HepG2 (cell line): ENCODE data around the gene TMEM31. TPM values are rescaled to one million over a fixed set of nuclear protein-coding genes. Genes with fewer than 3 reads are reported as not detected.
A peak's percentile ranks its signal among the peaks of the same experiment; 100 is the strongest.

Source experiments
- CHD4 ChIP-seq: fragments of 200-600 bp; sonication (generic); IDR thresholded peaks from 2 replicates; pipeline ENCODE4 v1.7.0; 2017; ENCODE audit warnings: mild to moderate bottlenecking, low read length, borderline replicate concordance
- IRF2 ChIP-seq: IDR thresholded peaks from 2 replicates; pipeline ENCODE4 v1.6.1; 2018; ENCODE audit warnings: missing genetic modification reagents, missing compliant biosample characterization
- NCOA5 ChIP-seq: sonication (generic); formaldehyde crosslinking; IDR thresholded peaks from 2 replicates; pipeline ENCODE4 v1.4.0; 2020; ENCODE audit warnings: missing genetic modification reagents
- NFYC ChIP-seq: IDR thresholded peaks from 2 replicates; pipeline ENCODE4 v1.6.1; 2016; ENCODE audit warnings: missing genetic modification reagents, missing compliant biosample characterization
- RXRB ChIP-seq: IDR thresholded peaks from 2 replicates; pipeline ENCODE4 v1.6.1; 2016; ENCODE audit warnings: borderline replicate concordance, missing genetic modification reagents, missing compliant biosample characterization
- SP2 ChIP-seq: sonication (generic); formaldehyde crosslinking; IDR thresholded peaks from 2 replicates; pipeline ENCODE4 v1.5.1; 2020; ENCODE audit warnings: mild to moderate bottlenecking, missing genetic modification reagents
- SYNCRIP ChIP-seq: fragments of 200-400 bp; formaldehyde crosslinking; IDR thresholded peaks from 2 replicates; pipeline ENCODE4 v1.6.1; 2018; ENCODE audit warnings: mild to moderate bottlenecking, low read depth, low read length; ENCODE audit not compliant: insufficient read depth
- TBX3 ChIP-seq: fragments of 450-650 bp; IDR thresholded peaks from 2 replicates; pipeline ENCODE4 v1.6.1; 2017; ENCODE audit warnings: antibody characterized with exemption, mild to moderate bottlenecking, inconsistent platforms, borderline replicate concordance
- ZFP62 ChIP-seq: sonication (generic); formaldehyde crosslinking; IDR thresholded peaks from 2 replicates; pipeline ENCODE4 v1.4.0; 2020; ENCODE audit warnings: missing genetic modification reagents
- ZFP90 ChIP-seq: sonication (generic); formaldehyde crosslinking; IDR thresholded peaks from 2 replicates; pipeline ENCODE4 v1.8.0; 2022; ENCODE audit warnings: missing genetic modification reagents, mild to moderate bottlenecking, inconsistent platforms, borderline replicate concordance
- ZNF333 ChIP-seq: sonication (generic); formaldehyde crosslinking; IDR thresholded peaks from 2 replicates; pipeline ENCODE4 v1.4.0; 2020; ENCODE audit warnings: mild to moderate bottlenecking, missing genetic modification reagents, borderline replicate concordance
- ZNF746 ChIP-seq: sonication (generic); formaldehyde crosslinking; IDR thresholded peaks from 2 replicates; pipeline ENCODE4 v1.8.0; 2022; ENCODE audit warnings: mild to moderate bottlenecking, missing genetic modification reagents
- polyA plus RNA-seq, 8 experiments: library from polyadenylated mRNA; depleted of rRNA in 3 of 8; stranded (reverse) in 7 of 8; unstranded in 1 of 8; fragments of >200 nt; fragmentation: Illumina TruSeq in 4 of 8; extraction: Trizol in 4 of 8; gene quantifications; 2 replicates each; pipeline versions ENCODE4 v1.2.1 to v1.2.3, GENCODE V29; 2011 to 2016; ENCODE audit warnings: low read depth in 4 of 8, missing spikeins in 1 of 8, mixed read lengths in 1 of 8; ENCODE audit not compliant: insufficient read depth in 1 of 8
- total RNA-seq, 5 experiments: library from RNA; depleted of rRNA; stranded (reverse); fragments of >200 nt; fragmentation: Illumina TruSeq; extraction: Trizol; gene quantifications; 2 replicates each; pipeline ENCODE4 v1.2.3, GENCODE V29; 2016; ENCODE audit warnings: low read depth in 1 of 5
- TF ChIP-seq, protein P1 (sequence below): sonication (generic); formaldehyde crosslinking; IDR thresholded peaks from 2 replicates; pipeline ENCODE4 v1.4.0; 2020; ENCODE audit warnings: missing genetic modification reagents, borderline replicate concordance
- TF ChIP-seq, protein P2 (sequence below): sonication (generic); formaldehyde crosslinking; IDR thresholded peaks from 2 replicates; pipeline ENCODE4 v1.4.0; 2020; ENCODE audit warnings: missing genetic modification reagents
- TF ChIP-seq, protein P3 (sequence below): sonication (generic); formaldehyde crosslinking; IDR thresholded peaks from 2 replicates; pipeline ENCODE4 v1.4.0; 2020; ENCODE audit warnings: missing genetic modification reagents
- TF ChIP-seq, protein P4 (sequence below): sonication (generic); formaldehyde crosslinking; conservative IDR thresholded peaks from 2 replicates; pipeline ENCODE4 v1.8.0; 2022; ENCODE audit warnings: mild to moderate bottlenecking, moderate library complexity, missing genetic modification reagents

The TMEM31 gene
- total and polyA plus RNA-seq, 2 of the 13 experiments (the other 11 are each of a cell fraction or from before 2014, with no cell fraction given), result 0.16 TPM; not detected in 1

DNA sequence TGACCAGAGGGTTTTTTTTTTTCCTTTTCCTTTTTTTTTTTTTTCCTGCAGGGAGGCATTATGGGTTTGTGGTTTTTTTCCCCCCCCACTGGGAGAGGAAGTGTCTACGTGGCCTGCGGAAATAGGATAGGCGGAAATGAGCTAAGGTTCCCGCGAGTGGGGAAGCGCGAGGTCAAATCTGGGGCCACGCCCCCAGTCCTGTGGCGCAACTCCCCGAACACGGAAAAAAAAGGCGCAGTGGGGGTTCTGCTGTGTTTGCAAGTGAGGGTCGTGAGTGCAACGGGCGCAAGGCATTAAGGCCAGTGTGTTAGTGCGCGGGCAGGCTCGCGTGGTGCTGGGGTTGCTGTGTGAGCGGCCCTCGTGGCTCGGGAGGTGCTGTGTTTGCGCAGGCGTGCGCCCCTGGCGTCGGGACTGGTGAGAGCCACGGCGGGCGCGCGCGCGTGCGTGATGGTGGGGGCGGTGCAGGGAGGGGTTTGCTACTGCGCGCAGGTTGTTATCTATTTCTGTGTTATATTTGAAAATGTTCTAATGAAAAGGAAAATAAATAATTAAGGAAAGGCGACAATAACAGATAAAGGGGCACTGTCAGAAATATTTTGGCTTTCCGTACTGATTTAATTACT is 23.5 kb upstream of the TMEM31 start (continued):
- TF ChIP-seq, protein P1, sequence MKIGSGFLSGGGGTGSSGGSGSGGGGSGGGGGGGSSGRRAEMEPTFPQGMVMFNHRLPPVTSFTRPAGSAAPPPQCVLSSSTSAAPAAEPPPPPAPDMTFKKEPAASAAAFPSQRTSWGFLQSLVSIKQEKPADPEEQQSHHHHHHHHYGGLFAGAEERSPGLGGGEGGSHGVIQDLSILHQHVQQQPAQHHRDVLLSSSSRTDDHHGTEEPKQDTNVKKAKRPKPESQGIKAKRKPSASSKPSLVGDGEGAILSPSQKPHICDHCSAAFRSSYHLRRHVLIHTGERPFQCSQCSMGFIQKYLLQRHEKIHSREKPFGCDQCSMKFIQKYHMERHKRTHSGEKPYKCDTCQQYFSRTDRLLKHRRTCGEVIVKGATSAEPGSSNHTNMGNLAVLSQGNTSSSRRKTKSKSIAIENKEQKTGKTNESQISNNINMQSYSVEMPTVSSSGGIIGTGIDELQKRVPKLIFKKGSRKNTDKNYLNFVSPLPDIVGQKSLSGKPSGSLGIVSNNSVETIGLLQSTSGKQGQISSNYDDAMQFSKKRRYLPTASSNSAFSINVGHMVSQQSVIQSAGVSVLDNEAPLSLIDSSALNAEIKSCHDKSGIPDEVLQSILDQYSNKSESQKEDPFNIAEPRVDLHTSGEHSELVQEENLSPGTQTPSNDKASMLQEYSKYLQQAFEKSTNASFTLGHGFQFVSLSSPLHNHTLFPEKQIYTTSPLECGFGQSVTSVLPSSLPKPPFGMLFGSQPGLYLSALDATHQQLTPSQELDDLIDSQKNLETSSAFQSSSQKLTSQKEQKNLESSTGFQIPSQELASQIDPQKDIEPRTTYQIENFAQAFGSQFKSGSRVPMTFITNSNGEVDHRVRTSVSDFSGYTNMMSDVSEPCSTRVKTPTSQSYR (CRISPR knock-in tag), result peak; percentile 45; the same call in 1 of the 2 replicates
- TF ChIP-seq SP2 (no peak), ZFP90 (CRISPR knock-in tag) (no peak), IRF2 (CRISPR knock-in tag) (no peak), SYNCRIP (no peak), ZNF333 (CRISPR knock-in tag) (no peak), ZNF746 (no peak), NFYC (no peak), TBX3 (no peak), RXRB (CRISPR knock-in tag) (no peak; the same call in 1 of the 2 replicates), CHD4 (no peak), ZFP62 (no peak), NCOA5 (no peak)
- TF ChIP-seq, protein P2, sequence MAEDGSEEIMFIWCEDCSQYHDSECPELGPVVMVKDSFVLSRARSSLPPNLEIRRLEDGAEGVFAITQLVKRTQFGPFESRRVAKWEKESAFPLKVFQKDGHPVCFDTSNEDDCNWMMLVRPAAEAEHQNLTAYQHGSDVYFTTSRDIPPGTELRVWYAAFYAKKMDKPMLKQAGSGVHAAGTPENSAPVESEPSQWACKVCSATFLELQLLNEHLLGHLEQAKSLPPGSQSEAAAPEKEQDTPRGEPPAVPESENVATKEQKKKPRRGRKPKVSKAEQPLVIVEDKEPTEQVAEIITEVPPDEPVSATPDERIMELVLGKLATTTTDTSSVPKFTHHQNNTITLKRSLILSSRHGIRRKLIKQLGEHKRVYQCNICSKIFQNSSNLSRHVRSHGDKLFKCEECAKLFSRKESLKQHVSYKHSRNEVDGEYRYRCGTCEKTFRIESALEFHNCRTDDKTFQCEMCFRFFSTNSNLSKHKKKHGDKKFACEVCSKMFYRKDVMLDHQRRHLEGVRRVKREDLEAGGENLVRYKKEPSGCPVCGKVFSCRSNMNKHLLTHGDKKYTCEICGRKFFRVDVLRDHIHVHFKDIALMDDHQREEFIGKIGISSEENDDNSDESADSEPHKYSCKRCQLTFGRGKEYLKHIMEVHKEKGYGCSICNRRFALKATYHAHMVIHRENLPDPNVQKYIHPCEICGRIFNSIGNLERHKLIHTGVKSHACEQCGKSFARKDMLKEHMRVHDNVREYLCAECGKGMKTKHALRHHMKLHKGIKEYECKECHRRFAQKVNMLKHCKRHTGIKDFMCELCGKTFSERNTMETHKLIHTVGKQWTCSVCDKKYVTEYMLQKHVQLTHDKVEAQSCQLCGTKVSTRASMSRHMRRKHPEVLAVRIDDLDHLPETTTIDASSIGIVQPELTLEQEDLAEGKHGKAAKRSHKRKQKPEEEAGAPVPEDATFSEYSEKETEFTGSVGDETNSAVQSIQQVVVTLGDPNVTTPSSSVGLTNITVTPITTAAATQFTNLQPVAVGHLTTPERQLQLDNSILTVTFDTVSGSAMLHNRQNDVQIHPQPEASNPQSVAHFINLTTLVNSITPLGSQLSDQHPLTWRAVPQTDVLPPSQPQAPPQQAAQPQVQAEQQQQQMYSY (CRISPR knock-in tag), result no peak
- TF ChIP-seq, protein P3, sequence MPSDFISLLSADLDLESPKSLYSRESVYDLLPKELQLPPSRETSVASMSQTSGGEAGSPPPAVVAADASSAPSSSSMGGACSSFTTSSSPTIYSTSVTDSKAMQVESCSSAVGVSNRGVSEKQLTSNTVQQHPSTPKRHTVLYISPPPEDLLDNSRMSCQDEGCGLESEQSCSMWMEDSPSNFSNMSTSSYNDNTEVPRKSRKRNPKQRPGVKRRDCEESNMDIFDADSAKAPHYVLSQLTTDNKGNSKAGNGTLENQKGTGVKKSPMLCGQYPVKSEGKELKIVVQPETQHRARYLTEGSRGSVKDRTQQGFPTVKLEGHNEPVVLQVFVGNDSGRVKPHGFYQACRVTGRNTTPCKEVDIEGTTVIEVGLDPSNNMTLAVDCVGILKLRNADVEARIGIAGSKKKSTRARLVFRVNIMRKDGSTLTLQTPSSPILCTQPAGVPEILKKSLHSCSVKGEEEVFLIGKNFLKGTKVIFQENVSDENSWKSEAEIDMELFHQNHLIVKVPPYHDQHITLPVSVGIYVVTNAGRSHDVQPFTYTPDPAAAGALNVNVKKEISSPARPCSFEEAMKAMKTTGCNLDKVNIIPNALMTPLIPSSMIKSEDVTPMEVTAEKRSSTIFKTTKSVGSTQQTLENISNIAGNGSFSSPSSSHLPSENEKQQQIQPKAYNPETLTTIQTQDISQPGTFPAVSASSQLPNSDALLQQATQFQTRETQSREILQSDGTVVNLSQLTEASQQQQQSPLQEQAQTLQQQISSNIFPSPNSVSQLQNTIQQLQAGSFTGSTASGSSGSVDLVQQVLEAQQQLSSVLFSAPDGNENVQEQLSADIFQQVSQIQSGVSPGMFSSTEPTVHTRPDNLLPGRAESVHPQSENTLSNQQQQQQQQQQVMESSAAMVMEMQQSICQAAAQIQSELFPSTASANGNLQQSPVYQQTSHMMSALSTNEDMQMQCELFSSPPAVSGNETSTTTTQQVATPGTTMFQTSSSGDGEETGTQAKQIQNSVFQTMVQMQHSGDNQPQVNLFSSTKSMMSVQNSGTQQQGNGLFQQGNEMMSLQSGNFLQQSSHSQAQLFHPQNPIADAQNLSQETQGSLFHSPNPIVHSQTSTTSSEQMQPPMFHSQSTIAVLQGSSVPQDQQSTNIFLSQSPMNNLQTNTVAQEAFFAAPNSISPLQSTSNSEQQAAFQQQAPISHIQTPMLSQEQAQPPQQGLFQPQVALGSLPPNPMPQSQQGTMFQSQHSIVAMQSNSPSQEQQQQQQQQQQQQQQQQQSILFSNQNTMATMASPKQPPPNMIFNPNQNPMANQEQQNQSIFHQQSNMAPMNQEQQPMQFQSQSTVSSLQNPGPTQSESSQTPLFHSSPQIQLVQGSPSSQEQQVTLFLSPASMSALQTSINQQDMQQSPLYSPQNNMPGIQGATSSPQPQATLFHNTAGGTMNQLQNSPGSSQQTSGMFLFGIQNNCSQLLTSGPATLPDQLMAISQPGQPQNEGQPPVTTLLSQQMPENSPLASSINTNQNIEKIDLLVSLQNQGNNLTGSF (CRISPR knock-in tag), result no peak
- TF ChIP-seq, protein P4, sequence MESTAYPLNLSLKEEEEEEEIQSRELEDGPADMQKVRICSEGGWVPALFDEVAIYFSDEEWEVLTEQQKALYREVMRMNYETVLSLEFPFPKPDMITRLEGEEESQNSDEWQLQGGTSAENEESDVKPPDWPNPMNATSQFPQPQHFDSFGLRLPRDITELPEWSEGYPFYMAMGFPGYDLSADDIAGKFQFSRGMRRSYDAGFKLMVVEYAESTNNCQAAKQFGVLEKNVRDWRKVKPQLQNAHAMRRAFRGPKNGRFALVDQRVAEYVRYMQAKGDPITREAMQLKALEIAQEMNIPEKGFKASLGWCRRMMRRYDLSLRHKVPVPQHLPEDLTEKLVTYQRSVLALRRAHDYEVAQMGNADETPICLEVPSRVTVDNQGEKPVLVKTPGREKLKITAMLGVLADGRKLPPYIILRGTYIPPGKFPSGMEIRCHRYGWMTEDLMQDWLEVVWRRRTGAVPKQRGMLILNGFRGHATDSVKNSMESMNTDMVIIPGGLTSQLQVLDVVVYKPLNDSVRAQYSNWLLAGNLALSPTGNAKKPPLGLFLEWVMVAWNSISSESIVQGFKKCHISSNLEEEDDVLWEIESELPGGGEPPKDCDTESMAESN (CRISPR knock-in tag), result no peak
